ENCODE data around the gene PRKAG2. TPM values are rescaled to one million over a fixed set of nuclear protein-coding genes. Genes with fewer than 3 reads are reported as not detected.
A peak's percentile ranks its signal among the peaks of the same experiment; 100 is the strongest.

PRKAG2 gene
- polyA plus RNA-seq, 1 of the 3 experiments (the other 2 are of a cell fraction), result 51.6 TPM

GRCh38 chr7:151586531-151587260 is 290.2 kb downstream of the PRKAG2 start:
- Histone ChIP-seq H3K4me1 (ENCODE audit: control insufficient read depth in 1 of 2, insufficient read depth in 2 of 2, low read depth in 1 of 2, low read length in 1 of 2) (no peaks in the 10 kb centered on the region), H3K36me3 (replicated peaks in 1 of 2; ENCODE audit: control insufficient read depth in 1 of 2, insufficient read depth in 2 of 2, low read length in 1 of 2) (peaks cover 0 to 4% of the 10 kb centered on the region in 2 experiments), H3F3A (replicated peaks; ENCODE audit: insufficient read depth) (no peaks in the 10 kb centered on the region), H3K27ac (ENCODE audit: low read depth in 2 of 2, low read length in 1 of 2) (no peak overlapping the region), H3K27me3 (ENCODE audit: insufficient read depth) (no peaks in the 10 kb centered on the region), H2AFZ (ENCODE audit: low read depth) (no peak overlapping the region), H4K20me1 (ENCODE audit: insufficient read depth) (no peaks in the 10 kb centered on the region), H3K4me2 (no peak overlapping the region), H3K9ac (no peak overlapping the region), H3K4me3 (ENCODE audit: low read depth in 2 of 2, low read length in 1 of 2) (no peak overlapping the region), H3K9me2 (no peaks in the 10 kb centered on the region), H3K79me2 (ENCODE audit: insufficient read depth) (peaks cover 8% of the 10 kb centered on the region; the same call in 1 of the 2 replicates), H3K9me3 (no peaks in the 10 kb centered on the region)
- 95% methylated on average over 14 of the region's 14 CpGs for WGBS (ENCODE audit: low lambda C conversion rate)
- CTCF ChIA-PET, result interaction anchor here (1.0 to 4.1 kb wide), 4 partner anchors 12 to 173 kb away, joined by 3 to 24 read pairs (median 6); no protein-coding TSS in a partner anchor
- DNase-seq, result no peak
- TF ChIP-seq NRF1 (IDR thresholded peaks at IDR 0.05; ENCODE audit: low read depth, low read length) (no peak), YY1 (IDR thresholded peaks at IDR 0.05; ENCODE audit: low read depth) (no peak), TCF12 (IDR thresholded peaks at IDR 0.05) (no peak), JUND (IDR thresholded peaks at IDR 0.05) (no peak), GATA2 (CRISPR knock-in tag; IDR thresholded peaks at IDR 0.05) (no peak), CHD2 (IDR thresholded peaks at IDR 0.05; ENCODE audit: low read length, partially characterized antibody) (no peak), USF1 (IDR thresholded peaks at IDR 0.05; ENCODE audit: borderline replicate concordance, low read depth) (no peak), TEAD4 (IDR thresholded peaks at IDR 0.05; ENCODE audit: borderline replicate concordance, insufficient read depth) (no peak), FOSL2 (IDR thresholded peaks at IDR 0.05; ENCODE audit: borderline replicate concordance, low read depth) (no peak), REST (IDR thresholded peaks at IDR 0.05; ENCODE audit: low read depth, low read length) (no peak)
- POLR2A ChIA-PET, result interaction anchor here (1.1 kb wide), 1 partner anchor 14 kb away, joined by 3 read pairs; no protein-coding TSS in a partner anchor

- Histone ChIP-seq H3K4me2 (no peak overlapping the region), H3K27ac (ENCODE audit: low read depth in 2 of 2, low read length in 1 of 2) (no peak overlapping the region), H4K20me1 (ENCODE audit: insufficient read depth) (no peaks in the 10 kb centered on the region), H3K9me2 (no peaks in the 10 kb centered on the region), H3F3A (replicated peaks; ENCODE audit: insufficient read depth) (no peaks in the 10 kb centered on the region), H3K4me1 (ENCODE audit: control insufficient read depth in 1 of 2, insufficient read depth in 2 of 2, low read depth in 1 of 2, low read length in 1 of 2) (no peaks in the 10 kb centered on the region), H2AFZ (ENCODE audit: low read depth) (no peak overlapping the region), H3K79me2 (ENCODE audit: insufficient read depth) (peaks cover 8% of the 10 kb centered on the region; the same call in 1 of the 2 replicates), H3K9ac (no peak overlapping the region), H3K4me3 (ENCODE audit: low read depth in 2 of 2, low read length in 1 of 2) (no peak overlapping the region), H3K27me3 (ENCODE audit: insufficient read depth) (no peaks in the 10 kb centered on the region), H3K36me3 (replicated peaks in 1 of 2; ENCODE audit: control insufficient read depth in 1 of 2, insufficient read depth in 2 of 2, low read length in 1 of 2) (peaks cover 0 to 4% of the 10 kb centered on the region in 2 experiments), H3K9me3 (no peaks in the 10 kb centered on the region)
- TF ChIP-seq FOXM1 (IDR thresholded peaks at IDR 0.05; ENCODE audit: low read depth), result no peak
- TF ChIP-seq JUND (IDR thresholded peaks at IDR 0.05), result peak; percentile 21; the same call in 1 of the 2 replicates
- CTCF ChIA-PET, result interaction anchor here (0.7 to 4.1 kb wide), 5 partner anchors 11 to 197 kb away, joined by 3 to 24 read pairs (median 6); no protein-coding TSS in a partner anchor
- POLR2A ChIA-PET, result interaction anchor here (1.1 kb wide), 1 partner anchor 15 kb away, joined by 3 read pairs; no protein-coding TSS in a partner anchor
- DNase-seq, result no peak
- 90% methylated on average over 17 of the region's 18 CpGs for WGBS (ENCODE audit: low lambda C conversion rate)
Observed at GRCh38 chr7:151585744-151586393, 291.0 kb downstream of the PRKAG2 start.
